ENCODE data around the gene ZBTB40.

ZBTB40 gene

GRCh38 chr1:22562584-22563583 is 111.2 kb downstream of the ZBTB40 start, which contains the start of gene EPHA8:
Gene EPHA8, plus strand, starts transcription at chr1:22563489. Its CDS starts 147 bp downstream, at chr1:22563636.
- no peak for DNase-seq

- DNase-seq: no peak
Measured at GRCh38 chr1:22563671-22564602, 112.3 kb downstream of the ZBTB40 start.

- no peak for DNase-seq
Measured at GRCh38 chr1:22566161-22566560, 114.5 kb downstream of the ZBTB40 start.

- no peak for DNase-seq
Measured at GRCh38 chr1:22567197-22567596, 115.5 kb downstream of the ZBTB40 start.

GRCh38 chr1:22567994-22568393 is 116.3 kb downstream of the ZBTB40 start:
- DNase-seq: no peak

- no peak for DNase-seq
Measured at GRCh38 chr1:22569269-22569668, 117.6 kb downstream of the ZBTB40 start.

- no peak for DNase-seq
Measured at GRCh38 chr1:22570140-22570909, 118.7 kb downstream of the ZBTB40 start.

GRCh38 chr1:22572818-22573217 is 121.2 kb downstream of the ZBTB40 start:
- no peak for DNase-seq

- DNase-seq: no peak
Measured at GRCh38 chr1:22573237-22573636, 121.6 kb downstream of the ZBTB40 start.

- peak; percentile 41 to 53 for DNase-seq
Measured at GRCh38 chr1:22575532-22576149, 124.0 kb downstream of the ZBTB40 start.

GRCh38 chr1:22576150-22576544 is 124.5 kb downstream of the ZBTB40 start:
- DNase-seq: no peak

- no peak for DNase-seq
Measured at GRCh38 chr1:22576617-22577016, 125.0 kb downstream of the ZBTB40 start.

GRCh38 chr1:22578732-22579361 is 127.2 kb downstream of the ZBTB40 start:
- DNase-seq: no peak

- DNase-seq: no peak
Measured at GRCh38 chr1:22579541-22580155, 128.0 kb downstream of the ZBTB40 start.
